ENCODE results near the gene CAMK1G. TPM values are rescaled to one million over a fixed set of nuclear protein-coding genes. Genes with fewer than 3 reads are reported as not detected.

Gene CAMK1G
- total RNA-seq, 1 experiment from 2014 or later, result not detected

- RAD21 ChIA-PET (ENCODE audit: low non-redundant PET in 1 of 2, low total read pairs in 2 of 2, uncharacterized antibody in 2 of 2, unreplicated experiment in 2 of 2), result no interaction called here
- Histone ChIP-seq H3K9me2 (ENCODE audit: insufficient read depth) (no peaks in the 10 kb centered on the region), H3K79me2 (ENCODE audit: insufficient read depth, low read length) (no peaks in the 10 kb centered on the region), H4K20me1 (ENCODE audit: insufficient read depth) (no peaks in the 10 kb centered on the region), H3K36me3 (ENCODE audit: control insufficient read depth in 1 of 2, insufficient read depth in 2 of 2, low read length in 2 of 2) (no peaks in the 10 kb centered on the region), H3K4me1 (ENCODE audit: control insufficient read depth in 1 of 2, insufficient read depth in 2 of 2, low read length in 2 of 2) (peaks cover 0 to 6% of the 10 kb centered on the region in 2 experiments; a peak in 1 of 4 replicates), H3K4me3 (replicated peaks in 1 of 2; ENCODE audit: low read depth in 1 of 2, low read length in 2 of 2) (no peak overlapping the region), H3K4me2 (ENCODE audit: low read length) (no peak overlapping the region), H3K27ac (ENCODE audit: low read depth, low read length) (no peak overlapping the region), H3K27me3 (ENCODE audit: insufficient read depth, low read length) (no peaks in the 10 kb centered on the region), H3K9ac (ENCODE audit: low read length) (no peak overlapping the region), H2AFZ (ENCODE audit: low read depth, low read length, poor library complexity, severe bottlenecking) (no peak overlapping the region), H3K9me3 (ENCODE audit: control insufficient read depth in 1 of 2, insufficient read depth in 1 of 2, low read depth in 1 of 2, low read length in 2 of 2) (no peaks in the 10 kb centered on the region)
- POLR2A ChIA-PET, result no interaction called here
- CTCF ChIA-PET, result interaction anchor here (1.0 to 2.9 kb wide), 5 partner anchors 11 to 362 kb away, joined by 4 to 22 read pairs (median 6); no protein-coding TSS in a partner anchor
- BruUV-seq (replicated peaks), result no TSS peak
- no peak for ATAC-seq
- no peak for DNase-seq (ENCODE audit: low read depth, low spot score)
- intact Hi-C loops (cut with micrococcal nuclease), result no loop called here
- no peak for TF ChIP-seq EZH2 (IDR thresholded peaks at IDR 0.05)
- TF ChIP-seq SIN3A (IDR thresholded peaks at IDR 0.05; ENCODE audit: low read depth), result no peak
- no peak for TF ChIP-seq ZFX (IDR thresholded peaks at IDR 0.05)
- TF ChIP-seq YY1 (IDR thresholded peaks at IDR 0.05; ENCODE audit: extremely low read depth, insufficient replicate concordance, low read depth, low read length), result no peak
- no peak for TF ChIP-seq EZH2phosphoT487 (IDR thresholded peaks at IDR 0.05; ENCODE audit: borderline replicate concordance)
- TF ChIP-seq POLR2AphosphoS5 (IDR thresholded peaks at IDR 0.05; ENCODE audit: low read depth, low read length), result no peak
- TF ChIP-seq EGR1 (IDR thresholded peaks at IDR 0.05; ENCODE audit: low read depth), result no peak
- TF ChIP-seq POLR2A (IDR thresholded peaks at IDR 0.05; ENCODE audit: borderline replicate concordance, extremely low read depth, insufficient read depth, insufficient read length), result no peak
- TF ChIP-seq, protein P1, sequence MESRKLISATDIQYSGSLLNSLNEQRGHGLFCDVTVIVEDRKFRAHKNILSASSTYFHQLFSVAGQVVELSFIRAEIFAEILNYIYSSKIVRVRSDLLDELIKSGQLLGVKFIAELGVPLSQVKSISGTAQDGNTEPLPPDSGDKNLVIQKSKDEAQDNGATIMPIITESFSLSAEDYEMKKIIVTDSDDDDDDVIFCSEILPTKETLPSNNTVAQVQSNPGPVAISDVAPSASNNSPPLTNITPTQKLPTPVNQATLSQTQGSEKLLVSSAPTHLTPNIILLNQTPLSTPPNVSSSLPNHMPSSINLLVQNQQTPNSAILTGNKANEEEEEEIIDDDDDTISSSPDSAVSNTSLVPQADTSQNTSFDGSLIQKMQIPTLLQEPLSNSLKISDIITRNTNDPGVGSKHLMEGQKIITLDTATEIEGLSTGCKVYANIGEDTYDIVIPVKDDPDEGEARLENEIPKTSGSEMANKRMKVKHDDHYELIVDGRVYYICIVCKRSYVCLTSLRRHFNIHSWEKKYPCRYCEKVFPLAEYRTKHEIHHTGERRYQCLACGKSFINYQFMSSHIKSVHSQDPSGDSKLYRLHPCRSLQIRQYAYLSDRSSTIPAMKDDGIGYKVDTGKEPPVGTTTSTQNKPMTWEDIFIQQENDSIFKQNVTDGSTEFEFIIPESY (IDR thresholded peaks at IDR 0.05; ENCODE audit: extremely low read depth, insufficient replicate concordance, low read length), result no peak
- no peak for TF ChIP-seq CBX3 (IDR thresholded peaks at IDR 0.05; ENCODE audit: low read depth)
- TF ChIP-seq ZNF274 (IDR thresholded peaks at IDR 0.05; ENCODE audit: low read depth, low read length), result no peak
- no peak for TF ChIP-seq SRF (IDR thresholded peaks at IDR 0.05; ENCODE audit: low read depth)
- no peak for TF ChIP-seq CEBPB (IDR thresholded peaks at IDR 0.05; ENCODE audit: low read depth)
- TF ChIP-seq CTCF (IDR thresholded peaks at IDR 0.05 in 2 of 3, conservative IDR thresholded peaks at IDR 0.05 in 1 of 3; ENCODE audit: borderline replicate concordance in 1 of 3, insufficient read depth in 1 of 3, low read depth in 2 of 3, low read length in 2 of 3), result no peak
- TF ChIP-seq SP1 (IDR thresholded peaks at IDR 0.05; ENCODE audit: low read depth), result no peak
Observed at GRCh38 chr1:209564849-209565248, 18.7 kb upstream of the CAMK1G start.
